DMS53 (cell line): ENCODE measurements around the gene VOPP1.

Experiments
- DNase-seq: peaks from one replicate; lab custom pipeline; 2025; lab: John Stamatoyannopoulos, UW

VOPP1 gene

DNA sequence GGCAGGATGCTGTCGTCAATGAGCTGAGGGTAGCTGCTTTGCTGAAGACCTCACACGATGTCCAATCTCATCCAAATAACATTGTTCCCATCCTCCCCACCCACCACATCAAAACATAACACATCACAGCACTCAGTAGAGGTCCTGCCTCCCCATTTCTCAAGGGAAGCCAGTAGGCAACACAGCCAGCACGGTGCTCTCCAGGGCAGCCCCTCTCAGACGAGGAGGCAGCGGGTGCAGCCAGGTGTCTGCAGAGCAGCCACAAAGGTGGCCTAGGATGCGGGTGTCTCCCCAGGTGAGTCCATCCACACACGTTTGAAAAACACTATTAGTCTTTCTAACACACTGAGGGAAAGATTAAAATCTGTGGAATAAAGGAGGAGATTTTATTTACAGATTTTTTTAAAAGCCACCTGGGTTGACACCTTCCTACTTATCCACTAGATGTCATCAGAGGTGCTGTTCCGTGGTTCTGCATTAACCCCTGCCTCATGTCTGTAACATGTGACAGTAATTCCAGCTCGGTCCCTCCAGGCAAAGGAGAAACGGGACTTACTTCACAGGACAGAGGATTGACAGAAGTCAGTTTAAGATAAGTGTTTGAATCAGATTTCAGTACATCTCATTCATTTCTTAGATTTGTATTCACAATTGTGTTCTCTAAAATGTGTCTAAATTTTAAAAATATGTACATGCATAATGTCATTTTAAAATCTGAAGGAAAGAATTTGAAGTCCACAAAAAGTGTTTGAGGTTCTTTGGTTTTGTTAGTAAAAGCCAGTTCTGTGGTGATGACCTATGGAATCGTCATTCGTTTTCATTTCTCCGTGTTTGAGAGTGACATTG, 139.1 kb downstream of the VOPP1 start:
- peak; percentile 86 for DNase-seq

DNA sequence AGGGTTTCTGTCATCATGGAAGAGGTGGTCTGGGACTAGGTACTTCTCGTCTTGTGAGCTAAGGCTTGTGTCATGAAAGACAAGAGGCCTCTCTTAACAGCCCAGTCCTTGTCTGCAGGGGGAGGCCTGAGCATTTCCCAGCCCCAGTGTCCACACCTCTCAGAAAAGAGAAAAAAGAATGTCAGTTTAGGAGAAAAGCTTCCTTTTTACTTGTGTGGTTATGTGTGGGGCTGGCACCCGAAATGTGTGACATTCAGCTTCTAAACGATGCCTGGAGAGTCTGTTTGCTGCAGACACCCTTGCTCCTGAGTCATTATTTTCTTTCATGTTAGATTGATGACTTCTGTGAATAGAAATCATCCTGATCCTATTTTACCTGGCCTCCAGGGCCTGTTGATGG, 139.8 kb downstream of the VOPP1 start:
- no peak for DNase-seq

DNA sequence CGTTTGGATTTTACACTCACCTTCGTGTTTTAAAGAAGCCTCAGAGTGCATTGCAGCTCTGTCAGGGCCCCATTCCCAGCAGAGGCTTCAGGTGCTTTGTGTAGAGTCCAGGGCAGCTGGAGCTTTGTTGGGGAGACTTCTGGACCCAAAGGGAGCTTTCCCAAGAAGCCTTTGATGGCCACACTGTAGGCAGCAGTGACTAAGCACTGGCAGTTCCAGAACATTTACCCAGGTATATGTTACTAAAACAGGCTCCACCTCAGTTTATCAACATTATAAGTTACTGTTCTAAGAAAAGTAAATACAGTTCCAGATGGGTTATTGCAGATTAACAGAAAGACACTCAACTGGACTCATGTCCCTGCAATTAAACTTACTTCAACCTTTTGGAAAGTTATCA, 140.4 kb downstream of the VOPP1 start:
- DNase-seq = no peak

DNA sequence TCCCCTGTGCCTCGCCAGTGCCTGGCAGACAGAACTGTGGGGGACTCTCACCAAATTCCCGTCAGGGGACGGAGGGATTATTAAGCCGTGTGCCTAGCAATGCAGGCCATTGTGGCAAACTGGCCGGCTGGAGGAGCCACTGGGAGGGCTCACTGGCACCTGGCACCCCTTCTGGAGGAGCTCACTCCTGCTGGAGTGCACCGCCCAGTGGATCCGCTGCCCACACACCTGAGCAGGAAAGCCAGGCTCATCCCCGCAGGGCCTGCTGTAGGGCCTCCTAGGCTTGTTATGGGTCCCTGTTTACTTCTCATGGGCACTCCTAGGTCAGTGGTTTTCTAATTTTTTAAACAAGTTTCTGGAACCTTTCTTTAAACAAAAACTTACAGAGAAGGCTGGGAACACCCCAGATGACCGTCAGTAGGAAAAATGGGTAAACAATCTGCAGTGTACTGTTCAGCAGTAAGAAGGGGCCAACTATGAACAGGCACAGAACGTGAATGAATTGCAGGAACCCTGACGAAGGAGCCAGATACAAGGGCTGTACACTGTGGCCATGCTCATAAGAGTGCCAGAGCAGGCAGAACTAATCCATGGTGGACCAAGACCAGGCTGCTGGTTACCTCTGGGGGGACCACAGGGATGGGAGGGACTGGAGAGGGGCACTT, 142.3 kb downstream of the VOPP1 start:
- DNase-seq = no peak

DNA sequence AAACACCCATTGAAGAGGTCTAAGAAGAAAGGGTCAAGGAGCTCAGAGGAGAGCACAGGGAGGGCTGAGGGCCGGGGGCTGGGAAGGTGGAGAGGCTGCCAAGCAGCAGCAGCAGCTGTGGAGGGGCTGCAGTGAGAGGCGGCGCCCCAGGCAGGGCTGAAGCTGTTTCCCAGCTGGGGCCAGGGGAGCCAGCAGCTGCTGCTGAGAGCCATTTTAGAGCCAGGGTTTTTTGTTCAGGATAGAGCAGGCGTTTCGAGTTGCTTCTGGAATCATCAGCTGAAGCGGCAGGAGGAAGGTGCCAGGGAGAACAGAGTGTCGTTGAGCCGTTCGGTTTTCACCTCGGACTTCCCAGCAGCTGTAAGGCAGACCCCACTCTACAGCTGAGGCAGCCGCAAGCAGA, 144.5 kb downstream of the VOPP1 start:
- DNase-seq = no peak

DNA sequence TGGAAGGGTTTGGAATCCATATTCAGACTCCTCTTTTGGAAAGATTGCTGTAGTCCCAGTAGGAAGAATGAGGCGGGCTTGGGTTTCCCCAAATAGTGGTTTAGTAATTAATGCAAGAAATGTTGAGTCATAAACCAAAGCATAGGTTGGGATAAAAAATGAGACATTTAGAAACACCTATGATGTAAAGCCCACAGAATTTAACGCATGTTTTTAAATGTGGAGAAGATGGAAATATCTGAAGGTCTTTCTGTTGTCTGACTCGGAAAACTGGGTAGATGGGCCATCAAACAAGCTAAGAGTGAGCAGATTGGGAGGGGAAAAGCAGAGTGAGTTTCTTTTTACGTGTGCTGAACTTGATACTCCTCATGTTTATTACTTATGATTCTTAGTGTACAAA, 145.0 kb downstream of the VOPP1 start:
- no peak for DNase-seq

DNA sequence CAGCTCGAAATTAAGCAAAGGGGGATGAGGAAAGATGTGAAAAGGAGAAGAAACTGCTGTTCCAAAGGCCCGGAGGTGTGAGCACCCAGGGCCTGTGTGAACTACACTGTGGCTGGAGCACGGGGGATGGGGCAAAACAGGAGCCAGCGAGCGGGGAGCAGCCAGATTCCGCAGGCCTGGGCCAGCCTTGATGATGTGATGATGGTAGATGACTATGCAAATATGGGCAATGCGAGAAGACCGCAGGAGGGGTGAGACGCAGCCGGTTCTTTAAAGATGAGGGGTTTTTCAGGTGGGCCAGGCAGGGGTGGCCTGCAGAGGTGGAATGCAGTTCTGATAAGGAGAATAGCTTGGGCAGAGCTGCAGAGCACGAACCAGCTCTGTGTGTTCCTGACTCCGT, 145.6 kb downstream of the VOPP1 start:
- no peak for DNase-seq

DNA sequence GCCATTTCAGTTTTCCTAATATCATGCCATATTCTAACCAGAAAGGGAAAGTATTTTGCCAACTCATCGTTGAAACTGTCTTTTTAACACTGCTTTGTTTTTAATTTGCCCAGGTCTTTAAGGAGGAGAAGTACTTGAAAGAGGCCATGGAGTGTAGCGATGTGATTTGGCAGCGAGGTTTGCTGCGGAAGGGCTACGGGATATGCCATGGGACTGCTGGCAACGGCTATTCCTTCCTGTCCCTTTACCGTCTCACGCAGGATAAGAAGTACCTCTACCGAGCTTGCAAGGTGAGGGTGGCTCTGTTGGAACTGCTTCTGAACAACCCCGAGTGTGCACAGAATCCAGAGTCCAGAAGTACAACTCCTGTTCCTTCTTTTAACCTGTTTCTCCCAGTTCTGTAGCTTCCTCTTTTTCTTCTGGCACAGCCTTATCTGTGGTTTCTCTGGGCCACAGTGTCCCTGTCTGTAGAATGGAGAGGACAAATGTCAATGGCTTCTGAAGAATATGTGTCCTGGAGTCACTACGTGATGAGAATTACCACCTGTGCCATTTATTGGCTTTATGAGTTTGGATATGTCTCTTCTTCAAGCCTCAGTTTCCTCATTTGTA, 147.1 kb downstream of the VOPP1 start:
- DNase-seq = no peak

DNA sequence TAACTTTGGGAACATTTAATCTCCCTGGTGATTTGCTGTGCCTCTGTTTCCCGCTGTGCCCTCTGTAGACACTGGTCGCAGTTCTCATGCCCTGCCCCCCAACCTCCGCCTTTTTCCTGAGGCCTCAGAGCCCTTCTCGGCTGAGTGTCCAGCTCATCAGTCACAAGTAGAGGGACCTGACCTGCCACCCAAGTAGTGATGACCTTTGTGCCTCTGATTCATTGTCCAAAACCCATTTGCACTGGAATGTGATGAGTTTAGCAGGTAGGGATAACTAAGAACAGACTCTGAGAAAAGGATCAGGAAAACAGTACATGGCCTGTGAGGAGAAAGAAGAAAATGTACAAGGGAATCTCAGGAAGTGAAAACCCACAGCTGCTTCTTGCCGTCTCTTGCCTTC, 148.4 kb downstream of the VOPP1 start:
- DNase-seq = no peak

DNA sequence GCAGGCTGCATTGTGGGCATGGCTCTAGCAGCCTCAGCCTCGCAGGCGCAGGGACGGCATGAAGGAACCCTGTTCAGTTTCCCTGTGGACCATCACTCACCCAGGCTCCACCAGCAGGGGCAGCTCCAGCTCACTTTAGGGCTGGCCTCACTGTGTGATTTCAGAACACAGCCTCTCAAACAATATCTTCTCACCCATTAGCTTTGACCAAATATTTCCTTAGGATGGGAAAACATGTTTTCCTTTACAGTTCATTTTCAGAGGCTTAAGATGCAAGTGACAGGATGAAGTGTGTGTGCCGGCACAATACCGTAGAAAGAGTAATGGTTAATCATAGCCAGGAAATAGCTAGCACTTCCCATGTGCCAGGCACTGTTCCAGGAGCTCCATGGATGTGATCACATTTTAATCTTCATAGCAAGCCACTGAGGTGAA, 149.0 kb downstream of the VOPP1 start:
- DNase-seq = no peak
